ENCODE measurements around the gene ST14. TPM values are rescaled to one million over a fixed set of nuclear protein-coding genes. Genes with fewer than 3 reads are reported as not detected.
"Not testable (repeated sequence)": the region's sequence is repeated elsewhere in the genome, so short reads cannot be mapped to it uniquely, and the experiment has no call there.

The ST14 gene
- total RNA-seq, 1 donor from 2014 or later: 2.1 TPM

- DNase-seq (no peak), ATAC-seq (no peak)
- intact Hi-C loops (cut with micrococcal nuclease): no loop called here
These were observed 82.1 kb downstream of the ST14 start for GRCh38 chr11:130241713-130242112.

GRCh38 chr11:130243816-130244215 is 84.2 kb downstream of the ST14 start:
- DNase-seq (no peak), ATAC-seq (no peak)
- intact Hi-C loops (cut with micrococcal nuclease): no loop called here

GRCh38 chr11:130244848-130245247 is 85.3 kb downstream of the ST14 start:
- DNase-seq: no peak
- intact Hi-C loops (cut with micrococcal nuclease): no loop called here
- no peak for ATAC-seq

- DNase-seq; ATAC-seq; intact Hi-C loops (cut with micrococcal nuclease): not testable (repeated sequence)
These were observed 85.8 kb downstream of the ST14 start for GRCh38 chr11:130245375-130245774.

DNA sequence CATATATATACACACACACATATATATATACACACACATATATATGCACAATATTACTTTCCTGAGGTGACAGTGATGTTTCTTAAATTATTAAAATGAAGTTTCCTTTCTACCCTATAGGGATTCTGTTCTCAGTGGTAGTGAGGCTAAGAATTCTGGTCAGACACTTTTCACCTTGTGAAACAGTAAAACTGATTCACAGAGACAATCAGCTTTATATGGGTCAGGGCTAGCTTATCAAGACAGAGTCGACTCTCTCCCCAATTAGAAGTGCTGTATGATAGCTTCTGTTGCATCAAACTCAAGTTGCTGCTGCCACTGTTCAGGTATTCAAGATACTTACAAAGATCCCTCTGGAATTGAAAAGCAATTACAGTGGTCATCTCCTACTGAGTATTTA is 86.7 kb downstream of the ST14 start:
- DNase-seq: no peak
- ATAC-seq: no peak
- intact Hi-C loops (cut with micrococcal nuclease): no loop called here

DNA sequence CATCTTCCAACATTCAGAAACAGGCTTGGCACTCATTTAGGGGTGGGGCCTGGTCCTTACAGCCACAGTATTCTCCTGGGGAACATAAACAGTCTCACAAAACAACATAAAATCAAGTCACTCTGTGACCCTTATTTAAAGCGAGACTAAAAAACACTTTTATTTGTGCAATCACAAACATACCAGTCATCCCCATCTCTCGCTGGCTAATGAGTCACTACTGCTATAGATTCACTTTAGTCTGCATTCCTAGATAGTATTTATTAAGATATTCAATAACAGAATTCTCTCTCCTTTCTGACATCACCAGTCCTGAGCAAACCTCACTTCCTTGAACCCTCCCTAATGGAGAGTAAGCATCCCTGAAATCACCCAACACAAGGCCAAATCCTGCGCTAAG is 87.2 kb downstream of the ST14 start:
- intact Hi-C loops (cut with micrococcal nuclease): no loop called here
- DNase-seq (no peak), ATAC-seq (no peak)

- DNase-seq (no peak), ATAC-seq (no peak)
- intact Hi-C loops (cut with micrococcal nuclease): no loop called here
These were observed 87.7 kb downstream of the ST14 start for GRCh38 chr11:130247319-130247718.

- no peak for DNase-seq
- ATAC-seq: no peak
- intact Hi-C loops (cut with micrococcal nuclease): no loop called here
These were observed 89.8 kb downstream of the ST14 start for GRCh38 chr11:130249371-130249770.

GRCh38 chr11:130249929-130250328 is 90.3 kb downstream of the ST14 start:
- DNase-seq; intact Hi-C loops (cut with micrococcal nuclease): not testable (repeated sequence)

DNA sequence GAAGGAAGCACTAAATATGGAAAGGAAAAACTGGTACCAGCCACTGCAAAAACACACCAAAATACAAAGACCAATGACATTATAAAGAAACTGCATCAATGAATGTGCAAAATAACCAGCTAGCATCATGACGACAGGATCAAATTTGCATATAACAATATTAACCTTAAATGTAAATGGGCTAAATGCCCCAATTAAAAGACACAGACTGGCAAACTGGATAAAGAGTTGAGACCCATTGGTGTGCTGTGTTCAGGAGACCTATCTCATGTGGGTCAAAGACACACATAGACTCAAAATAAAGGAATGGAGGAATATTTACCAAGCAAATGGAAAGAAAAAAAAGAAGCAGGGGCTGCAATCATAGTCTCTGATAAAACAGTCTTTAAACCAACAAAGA is 92.2 kb downstream of the ST14 start:
- intact Hi-C loops (cut with micrococcal nuclease); ATAC-seq; DNase-seq: not testable (repeated sequence)

More at GRCh38 chr11:130249929-130250328, 90.3 kb downstream of the ST14 start:
- ATAC-seq: not testable (repeated sequence)

Other genes with a start within 250 kb of the ST14 start
- 6.6 TPM for gene PRDM10, start 156.9 kb upstream of the ST14 start, total RNA-seq
- 297 TPM for gene APLP2, start 89.9 kb upstream of the ST14 start, total RNA-seq
- gene ZBTB44, start 155.1 kb downstream of the ST14 start, total RNA-seq: 57.3 TPM

All from left ventricle myocardium superior (tissue), 1 donor.